ENCODE measurements around the gene TMEM256.

DNA sequence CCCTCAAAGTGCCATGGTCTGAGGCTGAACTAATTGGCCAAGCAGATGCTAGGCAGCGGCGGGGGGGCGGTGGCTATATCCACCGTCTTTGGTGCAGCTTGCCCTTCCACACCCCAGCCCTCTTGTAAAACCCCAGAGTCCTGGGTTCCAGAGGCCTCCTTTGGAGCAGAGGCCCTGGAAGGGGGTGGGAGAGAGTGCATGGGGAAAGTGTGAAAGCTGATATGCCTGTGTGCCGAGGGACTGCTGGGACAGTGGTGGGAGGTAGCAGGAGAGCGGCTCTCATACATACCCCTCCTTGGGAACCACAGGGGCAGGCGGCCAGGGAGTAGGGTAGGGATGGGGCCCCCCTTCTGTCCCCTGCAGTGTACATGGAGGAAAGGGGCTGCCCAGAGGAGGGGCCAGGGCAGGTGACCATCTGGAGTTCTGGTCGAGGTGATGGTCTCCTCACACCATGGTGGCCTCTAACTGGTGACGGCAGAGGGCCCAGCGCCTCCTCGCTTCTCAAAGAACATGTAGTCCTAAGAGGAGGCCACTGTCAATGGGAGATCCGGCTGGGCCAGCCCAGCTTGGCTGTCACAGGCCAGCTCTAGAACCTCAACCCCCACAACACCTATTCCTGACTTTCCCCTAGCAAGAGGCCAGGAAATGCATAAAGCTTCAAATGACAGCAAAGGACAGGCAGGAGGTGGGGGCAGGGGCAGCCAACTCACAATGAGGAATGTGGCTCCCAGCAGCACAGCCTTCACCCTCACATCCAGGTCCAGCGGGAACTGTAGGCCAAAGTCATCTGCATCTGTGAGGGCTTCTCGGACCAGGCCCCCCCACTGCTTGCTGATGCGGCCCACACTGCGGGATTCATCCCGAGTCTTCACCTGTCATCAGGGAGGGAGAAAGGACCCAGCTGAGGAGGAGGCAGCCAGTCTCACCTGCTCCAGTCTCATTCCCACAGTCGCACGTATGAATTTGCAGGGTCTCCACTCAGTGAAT, 13.7 kb downstream of the TMEM256 start:
- TF ChIP-seq POLR2AphosphoS5 (IDR thresholded peaks at IDR 0.05; ENCODE audit: low read depth, low read length) (no peak), PAX5 (IDR thresholded peaks at IDR 0.05; ENCODE audit: insufficient read depth, low read length, severe bottlenecking) (no peak)

Data from GM12891 (cell line).